B cell (primary cell): ENCODE measurements around the gene LRRC63.

Source experiments
- EZH2 ChIP-seq: IDR thresholded peaks from 2 replicates; pipeline ENCODE4 v1.6.1; 2012; ENCODE audit warnings: borderline replicate concordance, low read depth, mild to moderate bottlenecking, moderate library complexity, low read length; ENCODE audit not compliant: insufficient read depth, poor library complexity, severe bottlenecking
- TF ChIP-seq, protein P1 (sequence below): fragments of 200-600 bp; IDR thresholded peaks from one replicate; pipeline ENCODE4 v1.8.0; 2022; ENCODE audit warnings: antibody characterized with exemption, mild to moderate bottlenecking

DNA sequence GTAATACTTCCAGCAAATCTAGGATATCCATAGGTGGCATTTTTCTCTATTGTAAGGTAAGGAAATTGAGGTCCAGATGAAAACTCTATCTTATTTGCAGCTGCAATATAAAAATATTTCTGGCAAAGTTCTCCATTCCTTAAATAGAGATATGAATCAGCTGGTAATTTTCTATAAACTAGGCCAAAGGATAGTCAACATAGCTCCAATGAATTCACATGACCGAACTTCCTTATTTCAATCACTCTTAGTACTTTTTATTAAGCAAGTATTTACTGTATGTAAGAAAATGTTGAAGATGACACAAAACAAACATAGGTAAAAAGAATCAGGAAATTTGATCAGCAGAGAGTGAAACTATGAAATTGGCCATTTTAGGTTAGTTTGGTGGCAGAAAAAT is 16.7 kb upstream of the LRRC63 start:
- TF ChIP-seq, protein P1, sequence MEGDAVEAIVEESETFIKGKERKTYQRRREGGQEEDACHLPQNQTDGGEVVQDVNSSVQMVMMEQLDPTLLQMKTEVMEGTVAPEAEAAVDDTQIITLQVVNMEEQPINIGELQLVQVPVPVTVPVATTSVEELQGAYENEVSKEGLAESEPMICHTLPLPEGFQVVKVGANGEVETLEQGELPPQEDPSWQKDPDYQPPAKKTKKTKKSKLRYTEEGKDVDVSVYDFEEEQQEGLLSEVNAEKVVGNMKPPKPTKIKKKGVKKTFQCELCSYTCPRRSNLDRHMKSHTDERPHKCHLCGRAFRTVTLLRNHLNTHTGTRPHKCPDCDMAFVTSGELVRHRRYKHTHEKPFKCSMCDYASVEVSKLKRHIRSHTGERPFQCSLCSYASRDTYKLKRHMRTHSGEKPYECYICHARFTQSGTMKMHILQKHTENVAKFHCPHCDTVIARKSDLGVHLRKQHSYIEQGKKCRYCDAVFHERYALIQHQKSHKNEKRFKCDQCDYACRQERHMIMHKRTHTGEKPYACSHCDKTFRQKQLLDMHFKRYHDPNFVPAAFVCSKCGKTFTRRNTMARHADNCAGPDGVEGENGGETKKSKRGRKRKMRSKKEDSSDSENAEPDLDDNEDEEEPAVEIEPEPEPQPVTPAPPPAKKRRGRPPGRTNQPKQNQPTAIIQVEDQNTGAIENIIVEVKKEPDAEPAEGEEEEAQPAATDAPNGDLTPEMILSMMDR = no peak
- TF ChIP-seq EZH2 = no peak
